Measurements from ENCODE around the gene OTX1.

The OTX1 gene

DNA sequence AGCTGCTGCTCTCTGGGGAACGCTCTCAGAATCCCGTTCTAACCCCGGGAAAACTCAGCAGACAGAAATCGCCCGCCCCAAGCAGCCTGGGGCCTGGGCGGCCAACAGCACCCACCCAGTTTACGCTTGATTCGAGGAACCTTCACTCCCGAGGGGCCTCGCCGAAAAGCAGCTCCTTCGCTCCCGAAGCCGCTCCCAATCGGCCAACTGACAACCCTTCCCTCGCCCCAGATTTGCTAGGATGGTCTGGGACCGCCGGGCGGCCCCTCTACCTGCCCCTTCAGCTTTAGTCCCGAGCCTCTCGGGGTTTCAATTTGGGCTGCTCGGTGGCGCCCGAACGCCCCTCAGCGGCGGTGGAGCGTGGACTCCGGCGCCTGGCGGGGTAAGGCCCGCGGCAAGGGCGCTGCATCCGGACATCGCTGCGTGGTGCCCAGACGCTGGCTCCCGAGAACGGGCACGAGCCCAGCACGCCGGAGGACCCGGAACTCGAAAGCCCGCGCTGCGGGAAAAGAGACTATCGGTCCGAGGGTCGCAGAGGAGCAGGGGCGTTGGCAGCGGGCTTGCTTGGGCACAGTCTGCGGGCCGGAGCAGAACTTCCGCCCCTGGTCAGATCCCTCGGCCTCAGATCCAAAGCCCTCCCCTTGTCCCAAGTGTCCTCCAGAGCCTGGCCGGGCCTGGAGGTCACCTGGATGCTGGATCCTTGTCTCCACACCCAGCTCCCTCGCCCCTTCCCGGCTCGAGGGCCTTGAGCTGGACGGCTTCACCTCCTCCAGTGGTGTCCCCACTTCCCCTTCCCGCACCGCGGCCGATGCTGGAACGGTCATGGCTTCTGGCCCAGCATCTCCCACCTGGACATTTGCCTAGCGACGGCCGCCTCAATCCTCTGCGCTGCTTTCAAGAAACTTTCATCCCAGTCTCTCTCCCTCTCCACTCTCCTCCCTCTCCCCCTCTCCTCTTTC, 3.0 kb upstream of the OTX1 start:
- peak overlapping the region; percentile 42; the same call in 1 of the 2 replicates for H3K9ac ChIP-seq (ENCODE audit: low read depth, low read length)
- no peaks in the 10 kb centered on the region for H3K36me3 ChIP-seq (ENCODE audit: insufficient read depth, low read depth, low read length)
- H3K4me3 ChIP-seq (ENCODE audit: low read length) = peak overlapping the region; percentile 57
- peaks cover 83% of the 10 kb centered on the region for H3K27me3 ChIP-seq (ENCODE audit: insufficient read depth, low read length)
- peaks cover 33% of the 10 kb centered on the region for H3K4me1 ChIP-seq (ENCODE audit: insufficient read depth, low read length)
- H3K27ac ChIP-seq (ENCODE audit: low read length) = no peak overlapping the region
- peaks cover 5% of the 10 kb centered on the region; the same call in 1 of the 2 replicates for H3K9me3 ChIP-seq (ENCODE audit: insufficient read depth, low read depth, low read length)

DNA sequence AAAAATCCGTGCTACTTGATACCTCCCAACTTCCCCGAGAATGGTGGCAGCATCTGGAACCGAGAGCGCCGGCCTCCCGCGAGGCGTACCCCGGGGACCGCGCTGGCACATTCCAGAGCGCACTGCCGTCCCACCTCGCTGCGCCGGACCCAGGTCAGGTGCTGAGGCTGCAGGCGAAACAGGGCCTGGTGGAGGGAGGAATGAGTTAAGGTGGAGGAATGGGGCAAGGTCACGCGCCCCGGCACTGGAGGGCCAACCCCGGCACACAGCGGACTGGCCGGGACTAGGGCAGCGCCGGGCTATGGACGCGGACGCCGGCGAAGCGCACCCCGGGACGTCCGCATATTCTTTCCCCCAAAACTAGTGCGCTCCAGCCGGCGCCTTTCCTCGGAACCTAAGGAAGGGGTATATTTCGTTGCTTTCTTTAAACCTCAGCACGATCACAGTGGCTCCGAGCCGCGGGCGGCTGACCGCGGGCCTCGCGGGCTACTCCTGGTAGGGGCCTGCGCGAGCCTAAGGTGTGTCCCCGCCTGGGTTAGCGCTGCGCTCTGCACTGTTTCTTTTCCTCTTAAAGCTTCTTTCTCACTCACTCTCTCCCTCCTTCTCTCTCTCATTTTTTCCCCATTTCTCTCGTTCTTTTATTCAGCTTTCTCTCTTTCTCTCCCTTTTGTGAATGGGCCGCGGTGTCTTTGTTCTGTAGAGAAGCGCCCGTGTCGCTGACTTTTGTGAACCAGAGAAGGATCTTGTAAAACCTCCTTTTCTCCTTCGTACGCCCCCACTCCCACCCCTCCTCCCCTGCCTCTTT, 2.1 kb upstream of the OTX1 start:
- Histone ChIP-seq H3K36me3 (ENCODE audit: insufficient read depth, low read depth, low read length) (no peaks in the 10 kb centered on the region), H3K9ac (ENCODE audit: low read depth, low read length) (peak overlapping the region; percentile 17; the same call in 1 of the 2 replicates), H3K27me3 (ENCODE audit: insufficient read depth, low read length) (peaks cover 93% of the 10 kb centered on the region), H3K4me1 (ENCODE audit: insufficient read depth, low read length) (peaks cover 34% of the 10 kb centered on the region), H3K27ac (ENCODE audit: low read length) (no peak overlapping the region), H3K9me3 (ENCODE audit: insufficient read depth, low read depth, low read length) (peaks cover 12% of the 10 kb centered on the region), H3K4me3 (ENCODE audit: low read length) (peak overlapping the region; percentile 57)

DNA sequence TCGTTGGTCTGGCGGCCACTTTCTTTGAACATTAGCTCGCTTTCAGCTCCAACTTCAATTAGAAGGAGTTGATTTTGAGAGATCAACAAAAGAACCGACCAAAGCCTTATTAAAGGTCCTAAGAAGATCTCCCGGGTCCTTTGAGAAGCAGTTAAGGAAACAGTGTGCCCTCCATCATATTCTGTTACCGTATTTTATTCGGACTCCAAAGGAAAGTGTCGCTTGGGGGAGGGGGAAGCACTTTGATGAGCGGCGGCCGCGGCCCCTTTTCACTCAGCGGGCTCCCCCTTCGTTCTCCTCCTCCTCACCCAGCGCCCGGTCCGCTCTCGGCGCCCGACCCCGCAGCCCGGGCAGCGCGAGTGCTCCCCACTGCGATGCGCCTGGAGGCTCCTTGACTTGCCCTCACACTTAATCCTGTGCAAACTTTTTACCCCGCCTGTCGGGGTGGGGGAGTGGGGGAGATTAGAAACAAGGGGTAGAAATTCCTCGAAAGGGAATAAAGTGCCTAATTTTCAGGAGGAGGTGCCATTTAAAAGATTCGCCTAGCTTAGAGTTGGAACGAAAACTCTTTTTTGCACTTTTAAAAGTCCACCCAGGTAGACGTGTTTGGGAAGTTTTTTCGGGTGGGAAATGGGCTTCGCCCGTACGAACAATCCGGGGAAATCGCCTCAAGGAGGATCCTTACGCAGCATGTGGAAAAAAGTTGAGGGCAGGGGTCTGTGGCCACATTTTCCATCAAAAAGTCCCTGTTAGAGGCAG, 1.2 kb upstream of the OTX1 start:
- peaks cover 35% of the 10 kb centered on the region for H3K4me1 ChIP-seq (ENCODE audit: insufficient read depth, low read length)
- peaks cover 14% of the 10 kb centered on the region for H3K9me3 ChIP-seq (ENCODE audit: insufficient read depth, low read depth, low read length)
- peak overlapping the region; percentile 37; the same call in 1 of the 2 replicates for H3K9ac ChIP-seq (ENCODE audit: low read depth, low read length)
- peaks cover 98% of the 10 kb centered on the region for H3K27me3 ChIP-seq (ENCODE audit: insufficient read depth, low read length)
- no peaks in the 10 kb centered on the region for H3K36me3 ChIP-seq (ENCODE audit: insufficient read depth, low read depth, low read length)
- no peak overlapping the region for H3K27ac ChIP-seq (ENCODE audit: low read length)
- peak overlapping the region; percentile 57 for H3K4me3 ChIP-seq (ENCODE audit: low read length)

DNA sequence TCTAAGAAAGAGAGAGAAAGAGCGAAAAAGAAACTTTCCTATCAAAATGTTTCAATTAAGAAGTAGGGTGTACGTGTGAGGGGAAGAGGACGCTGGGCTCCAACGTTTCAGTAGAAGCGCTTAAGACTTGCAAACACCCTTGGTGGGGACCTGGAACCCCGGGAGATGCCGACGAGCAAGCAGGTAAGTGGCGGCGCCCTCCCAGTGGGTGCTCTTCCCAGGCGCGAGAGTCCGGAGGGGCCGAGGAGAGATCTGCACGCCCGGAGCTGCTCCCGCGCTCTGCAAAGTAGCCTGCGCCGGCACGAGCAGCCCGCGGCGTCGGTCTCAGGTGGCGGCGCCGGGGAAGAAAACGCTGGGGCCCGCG, 678 bp upstream of the OTX1 start:
- H3K36me3 ChIP-seq (ENCODE audit: insufficient read depth, low read depth, low read length) = no peaks in the 10 kb centered on the region
- peaks cover 98% of the 10 kb centered on the region for H3K27me3 ChIP-seq (ENCODE audit: insufficient read depth, low read length)
- no peak overlapping the region for H3K27ac ChIP-seq (ENCODE audit: low read length)
- H3K9me3 ChIP-seq (ENCODE audit: insufficient read depth, low read depth, low read length) = peaks cover 14% of the 10 kb centered on the region
- H3K4me1 ChIP-seq (ENCODE audit: insufficient read depth, low read length) = peaks cover 32% of the 10 kb centered on the region
- H3K9ac ChIP-seq (ENCODE audit: low read depth, low read length) = peak overlapping the region; percentile 37; the same call in 1 of the 2 replicates
- H3K4me3 ChIP-seq (ENCODE audit: low read length) = peak overlapping the region; percentile 57

DNA sequence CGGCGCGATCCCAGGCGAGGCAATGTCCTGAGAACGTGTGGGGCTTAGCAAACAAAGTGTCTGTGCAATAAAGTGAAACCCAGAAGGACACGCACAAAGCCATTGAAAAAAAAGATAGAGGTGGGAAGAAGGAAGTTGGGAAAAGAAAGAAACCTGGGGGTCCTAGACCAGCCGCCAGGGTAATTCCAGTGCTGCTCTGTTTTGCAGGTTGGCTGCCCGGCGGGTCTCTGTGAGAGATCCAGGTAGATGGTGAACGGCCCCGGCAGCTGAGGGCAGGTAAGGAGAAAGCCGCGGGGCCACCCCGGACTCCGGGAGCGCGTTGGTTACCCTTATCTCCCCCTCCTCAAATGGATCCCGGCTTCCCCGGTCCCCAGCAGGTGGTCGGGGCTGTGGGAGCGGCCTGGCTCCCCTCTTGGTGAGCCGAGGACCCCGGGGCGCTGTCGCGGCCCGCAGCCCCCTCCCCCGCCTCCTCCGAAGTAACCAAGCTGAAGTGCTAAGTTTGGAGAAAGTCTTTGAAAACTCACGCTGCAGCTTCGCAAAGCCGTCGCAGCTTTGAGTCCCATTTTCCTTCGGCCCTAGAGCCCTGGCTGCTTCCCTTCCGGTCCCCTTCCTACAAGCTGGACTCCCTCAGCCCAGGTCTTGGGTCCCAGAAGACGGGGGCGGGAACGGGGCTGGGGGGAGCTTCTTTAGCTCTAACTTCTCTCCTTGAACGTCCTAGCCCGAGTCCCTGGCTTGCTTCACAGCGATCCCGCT, 588 bp downstream of the OTX1 start:
- Histone ChIP-seq H3K27me3 (ENCODE audit: insufficient read depth, low read length) (peaks cover 98% of the 10 kb centered on the region), H3K27ac (ENCODE audit: low read length) (no peak overlapping the region)

DNA sequence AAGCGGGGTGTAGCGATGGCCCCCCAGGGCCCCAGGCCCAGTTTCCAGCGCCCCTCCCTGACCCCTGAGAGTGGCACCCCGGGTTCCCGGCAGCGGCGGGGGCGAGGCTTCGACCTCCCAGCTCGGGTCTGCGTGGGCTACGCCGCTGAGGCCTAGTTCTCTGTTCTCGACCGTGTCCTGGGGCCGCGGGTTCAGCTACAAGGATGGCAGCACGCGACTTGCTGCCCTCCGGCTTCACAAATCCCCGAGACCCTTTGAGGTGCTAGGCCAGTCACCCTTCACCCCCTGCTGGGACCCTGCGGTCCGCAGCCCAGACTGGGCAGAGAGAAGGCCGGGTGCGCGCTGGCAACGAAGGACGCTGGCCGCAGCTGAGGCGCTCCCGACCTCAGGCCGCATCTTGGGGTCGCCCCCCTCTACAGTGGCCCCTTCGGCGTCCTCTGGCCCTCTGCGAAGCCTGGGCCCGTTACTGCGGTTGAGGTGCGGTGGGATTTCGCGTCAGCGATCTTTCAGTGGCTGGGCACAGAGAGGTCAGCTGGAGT, 1.2 kb downstream of the OTX1 start:
- H3K4me1 ChIP-seq (ENCODE audit: insufficient read depth, low read length) = peaks cover 14% of the 10 kb centered on the region; the same call in 1 of the 2 replicates
- H3K27me3 ChIP-seq (ENCODE audit: insufficient read depth, low read length) = peaks cover 98% of the 10 kb centered on the region
- peaks cover 19% of the 10 kb centered on the region for H3K9me3 ChIP-seq (ENCODE audit: insufficient read depth, low read depth, low read length)
- H3K27ac ChIP-seq (ENCODE audit: low read length) = no peak overlapping the region
- peak overlapping the region; percentile 82; the same call in 1 of the 2 replicates for H3K4me3 ChIP-seq (ENCODE audit: low read length)
- no peaks in the 10 kb centered on the region for H3K36me3 ChIP-seq (ENCODE audit: insufficient read depth, low read depth, low read length)
- no peak overlapping the region for H3K9ac ChIP-seq (ENCODE audit: low read depth, low read length)

More for the DNA sequence above, 588 bp downstream of the OTX1 start:
- H3K36me3 ChIP-seq (ENCODE audit: insufficient read depth, low read depth, low read length) = no peaks in the 10 kb centered on the region
- H3K4me3 ChIP-seq (ENCODE audit: low read length) = peak overlapping the region; percentile 82
- H3K9ac ChIP-seq (ENCODE audit: low read depth, low read length) = peak overlapping the region; percentile 16; the same call in 1 of the 2 replicates
- peaks cover 15% of the 10 kb centered on the region for H3K9me3 ChIP-seq (ENCODE audit: insufficient read depth, low read depth, low read length)
- peaks cover 21% of the 10 kb centered on the region for H3K4me1 ChIP-seq (ENCODE audit: insufficient read depth, low read length)

DNA sequence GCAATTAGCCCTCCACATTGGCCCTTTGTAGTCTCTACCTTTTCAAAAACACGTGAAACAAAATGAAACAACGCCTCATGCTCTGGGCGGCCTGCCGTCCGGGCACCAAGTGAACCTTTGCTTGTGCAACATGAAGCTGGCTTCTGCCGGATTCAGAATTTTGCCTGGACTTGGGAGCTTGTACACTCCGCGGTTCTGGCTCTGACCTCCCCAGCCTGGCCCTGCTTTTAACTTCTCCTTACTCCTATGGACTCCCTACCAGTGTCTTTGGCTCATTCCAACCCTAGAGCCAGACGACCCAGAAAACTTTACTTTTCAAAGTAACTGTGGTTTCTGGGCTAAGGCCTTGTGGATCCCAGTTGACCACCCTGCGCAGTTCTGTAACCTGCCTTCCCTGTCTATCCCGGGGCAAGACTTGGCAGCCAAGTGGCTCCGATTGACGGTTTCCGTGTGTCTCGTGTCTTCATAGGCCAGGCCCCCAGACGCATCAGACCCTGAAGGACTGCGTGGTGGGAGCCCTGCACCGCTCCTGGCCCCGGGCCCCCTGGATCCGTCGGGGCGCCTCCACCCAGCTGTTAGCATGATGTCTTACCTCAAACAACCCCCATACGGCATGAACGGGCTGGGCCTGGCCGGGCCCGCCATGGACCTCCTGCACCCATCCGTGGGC, 1.9 kb downstream of the OTX1 start:
- peaks cover 98% of the 10 kb centered on the region for H3K27me3 ChIP-seq (ENCODE audit: insufficient read depth, low read length)

DNA sequence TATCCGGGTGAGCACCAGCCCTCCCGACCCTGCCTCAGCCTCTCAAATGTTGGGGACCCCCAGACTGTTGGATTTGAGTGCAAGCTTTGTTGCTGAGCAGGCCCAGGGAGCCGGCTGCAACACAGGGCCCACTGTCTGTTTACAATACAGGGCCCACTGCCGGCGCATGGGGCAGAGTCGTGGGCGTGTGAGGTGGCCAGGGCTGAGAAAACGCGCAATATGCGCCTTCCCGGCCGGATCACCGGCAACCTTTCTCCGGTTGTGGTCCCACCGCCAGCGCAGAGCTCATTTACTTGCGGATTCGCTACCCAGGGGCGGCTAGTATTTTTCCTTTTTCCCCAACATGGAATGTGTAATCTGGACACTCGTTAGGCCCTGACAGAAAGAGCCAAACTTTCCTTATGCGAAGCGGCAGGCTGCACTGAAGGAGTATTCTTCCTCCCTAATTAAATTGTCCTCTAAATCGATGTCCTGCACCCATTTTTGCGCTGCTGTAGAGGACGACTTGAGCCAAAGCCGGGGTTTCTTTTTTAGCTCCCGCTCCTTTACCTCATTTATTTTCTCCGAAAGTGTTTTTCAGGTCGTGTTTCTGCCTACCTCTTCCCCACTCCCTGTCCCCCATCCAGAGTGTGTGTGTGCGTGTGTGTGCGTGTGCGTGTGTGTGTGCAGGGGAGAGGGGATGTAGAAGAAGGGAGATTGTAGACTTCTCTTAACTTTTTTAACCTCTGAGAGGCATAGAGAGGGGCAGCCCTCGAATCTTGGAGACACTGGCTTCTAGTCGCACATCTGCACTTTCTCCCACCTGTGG, 2.7 kb downstream of the OTX1 start:
- H3K36me3 ChIP-seq (ENCODE audit: insufficient read depth, low read depth, low read length) = no peaks in the 10 kb centered on the region
- H3K9me3 ChIP-seq (ENCODE audit: insufficient read depth, low read depth, low read length) = peaks cover 19% of the 10 kb centered on the region
- peak overlapping the region; percentile 62; the same call in 1 of the 2 replicates for H3K4me3 ChIP-seq (ENCODE audit: low read length)
- H3K27ac ChIP-seq (ENCODE audit: low read length) = no peak overlapping the region
- no peak overlapping the region for H3K9ac ChIP-seq (ENCODE audit: low read depth, low read length)
- peaks cover 98% of the 10 kb centered on the region for H3K27me3 ChIP-seq (ENCODE audit: insufficient read depth, low read length)
- peaks cover 17% of the 10 kb centered on the region for H3K4me1 ChIP-seq (ENCODE audit: insufficient read depth, low read length)

More for the DNA sequence above, 1.9 kb downstream of the OTX1 start:
- Histone ChIP-seq H3K4me1 (ENCODE audit: insufficient read depth, low read length) (peaks cover 13% of the 10 kb centered on the region; the same call in 1 of the 2 replicates), H3K36me3 (ENCODE audit: insufficient read depth, low read depth, low read length) (no peaks in the 10 kb centered on the region), H3K27ac (ENCODE audit: low read length) (no peak overlapping the region), H3K9ac (ENCODE audit: low read depth, low read length) (no peak overlapping the region), H3K4me3 (ENCODE audit: low read length) (peak overlapping the region; percentile 82; the same call in 1 of the 2 replicates), H3K9me3 (ENCODE audit: insufficient read depth, low read depth, low read length) (peaks cover 19% of the 10 kb centered on the region)

DNA sequence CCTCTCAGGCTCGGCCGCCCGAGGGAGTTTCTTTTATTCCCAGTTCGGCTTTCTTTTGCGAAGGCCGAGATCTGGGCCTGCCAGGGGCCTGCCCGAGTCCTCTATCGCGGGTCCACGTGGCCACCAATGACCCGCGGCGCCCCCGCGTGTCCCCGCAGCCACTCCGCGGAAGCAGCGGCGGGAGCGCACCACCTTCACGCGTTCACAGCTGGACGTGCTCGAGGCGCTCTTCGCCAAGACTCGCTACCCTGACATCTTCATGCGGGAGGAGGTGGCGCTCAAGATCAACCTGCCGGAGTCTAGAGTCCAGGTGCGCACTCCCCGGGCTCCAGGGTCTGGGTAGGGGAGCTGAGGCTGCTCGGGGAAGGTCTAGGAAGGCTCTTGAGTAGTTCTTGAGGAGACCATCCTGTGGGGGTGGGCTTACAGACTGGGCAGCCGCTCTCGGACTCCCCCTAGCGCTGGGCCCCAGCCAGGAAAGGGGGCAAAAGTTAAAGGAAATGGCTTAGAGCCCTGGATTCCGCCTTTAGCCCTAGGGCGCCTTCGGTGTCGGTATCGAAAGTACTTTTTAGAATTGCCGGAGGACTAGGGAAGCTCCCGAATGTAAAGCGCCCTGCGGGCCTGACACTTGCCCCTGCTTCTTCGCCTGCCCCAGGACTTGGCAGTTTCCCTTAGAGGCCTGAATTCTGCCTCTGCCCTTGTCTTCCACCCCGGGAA, 3.4 kb downstream of the OTX1 start:
- H3K9me3 ChIP-seq (ENCODE audit: insufficient read depth, low read depth, low read length) = peaks cover 19% of the 10 kb centered on the region
- H3K27me3 ChIP-seq (ENCODE audit: insufficient read depth, low read length) = peaks cover 98% of the 10 kb centered on the region
- peak overlapping the region; percentile 62; the same call in 1 of the 2 replicates for H3K4me3 ChIP-seq (ENCODE audit: low read length)
- no peak overlapping the region for H3K27ac ChIP-seq (ENCODE audit: low read length)
- H3K4me1 ChIP-seq (ENCODE audit: insufficient read depth, low read length) = peaks cover 20% of the 10 kb centered on the region
- H3K36me3 ChIP-seq (ENCODE audit: insufficient read depth, low read depth, low read length) = no peaks in the 10 kb centered on the region
- no peak overlapping the region for H3K9ac ChIP-seq (ENCODE audit: low read depth, low read length)

All from iPS-20b (cell line).